HEK293 (cell line): ENCODE results near the gene ALDH1B1.

ENCODE experiments used
- CTCF ChIA-PET: fragments of 350-600 bp; formaldehyde crosslinking; extraction: SDS; loops from one replicate; lab custom pipeline; 2021; ENCODE audit warnings: antibody characterized with exemption; lab: Yijun Ruan, JAX
- POLR2A ChIA-PET: fragments of 300-600 bp; formaldehyde crosslinking; extraction: SDS; loops from one replicate; lab custom pipeline; 2020; ENCODE audit warnings: antibody characterized with exemption, inconsistent platforms; lab: Yijun Ruan, JAX
- H3K27ac ChIP-seq: fragments of 200-500 bp; sonication (Bioruptor generic); 2 replicates; pipeline ENCODE4 v1.5.1; 2014; ENCODE audit warnings: low read depth, low read length, control low read depth, inconsistent platforms; ENCODE audit errors: extremely low read depth
- H3K36me3 ChIP-seq, 2 experiments: fragments of 200-500 bp in 1 of 2; sonication (Bioruptor generic) in 1 of 2; 1 replicate in 1 of 2; 2 replicates in 1 of 2; pipeline ENCODE4 v1.5.1; 2014 to 2017; ENCODE audit warnings: inconsistent platforms in 2 of 2, low read length in 2 of 2; ENCODE audit not compliant: control insufficient read depth in 2 of 2, insufficient read depth in 1 of 2
- H3K4me1 ChIP-seq: fragments of 200-500 bp; sonication (Bioruptor generic); 2 replicates; pipeline ENCODE4 v1.5.1; 2014; ENCODE audit warnings: mild to moderate bottlenecking, low read length, inconsistent platforms; ENCODE audit not compliant: control insufficient read depth, insufficient read depth
- H3K4me3 ChIP-seq: 2 replicates; pipeline ENCODE4 v1.5.1; 2011; ENCODE audit warnings: low read depth, mild to moderate bottlenecking, control low read depth, low read length, moderate library complexity
- H3K9me3 ChIP-seq: fragments of 200-500 bp; sonication (Bioruptor generic); 2 replicates; pipeline ENCODE4 v1.5.1; 2014; ENCODE audit warnings: low read depth, low read length, inconsistent platforms; ENCODE audit not compliant: control insufficient read depth, insufficient read depth
- BCL11B ChIP-seq: fragments of 450-650 bp; formaldehyde crosslinking; IDR thresholded peaks from 2 replicates; pipeline ENCODE4 v1.5.1; 2016; ENCODE audit warnings: low read depth, missing biosample characterization, missing genetic modification characterization
- EGR2 ChIP-seq: fragments of 450-650 bp; formaldehyde crosslinking; IDR thresholded peaks from 2 replicates; pipeline ENCODE4 v1.5.1; 2016; ENCODE audit warnings: low read depth, missing biosample characterization, missing genetic modification characterization
- FEZF1 ChIP-seq: fragments of 450-650 bp; formaldehyde crosslinking; IDR thresholded peaks from 2 replicates; pipeline ENCODE4 v1.5.1; 2016; ENCODE audit warnings: missing biosample characterization, missing genetic modification characterization
- GLI2 ChIP-seq: fragments of 450-650 bp; formaldehyde crosslinking; IDR thresholded peaks from 2 replicates; pipeline ENCODE4; 2017; ENCODE audit warnings: missing biosample characterization, missing genetic modification characterization, low read depth, borderline replicate concordance
- HIC1 ChIP-seq: fragments of 450-650 bp; formaldehyde crosslinking; IDR thresholded peaks from 2 replicates; pipeline ENCODE4 v1.5.1; 2016; ENCODE audit warnings: missing biosample characterization, missing genetic modification characterization
- IKZF3 ChIP-seq: fragments of 450-650 bp; IDR thresholded peaks from 2 replicates; pipeline ENCODE4 v1.5.0; 2018; ENCODE audit warnings: missing biosample characterization, mild to moderate bottlenecking, missing genetic modification characterization, moderate library complexity
- KLF9 ChIP-seq: fragments of 450-650 bp; formaldehyde crosslinking; IDR thresholded peaks from 2 replicates; pipeline ENCODE4 v1.5.1; 2016; ENCODE audit warnings: missing biosample characterization, missing genetic modification characterization, low read depth
- OSR2 ChIP-seq: fragments of 450-650 bp; formaldehyde crosslinking; IDR thresholded peaks from 2 replicates; pipeline ENCODE4 v1.5.1; 2016; ENCODE audit warnings: missing biosample characterization, missing genetic modification characterization
- ZNF114 ChIP-seq: fragments of 450-650 bp; formaldehyde crosslinking; IDR thresholded peaks from 2 replicates; pipeline ENCODE4 v1.5.0; 2017; ENCODE audit warnings: missing biosample characterization, missing genetic modification characterization
- ZNF132 ChIP-seq: fragments of 450-650 bp; formaldehyde crosslinking; IDR thresholded peaks from 2 replicates; pipeline ENCODE4 v1.5.1; 2017; ENCODE audit warnings: missing biosample characterization, missing genetic modification characterization, borderline replicate concordance
- ZNF148 ChIP-seq: fragments of 450-650 bp; formaldehyde crosslinking; IDR thresholded peaks from 2 replicates; pipeline ENCODE4 v1.5.0; 2017; ENCODE audit warnings: missing biosample characterization, missing genetic modification characterization, borderline replicate concordance
- ZNF16 ChIP-seq: fragments of 450-650 bp; formaldehyde crosslinking; IDR thresholded peaks from 2 replicates; pipeline ENCODE4 v1.5.1; 2016; ENCODE audit warnings: low read depth, missing biosample characterization, missing genetic modification characterization
- ZNF169 ChIP-seq: fragments of 450-650 bp; formaldehyde crosslinking; IDR thresholded peaks from 2 replicates; pipeline ENCODE4 v1.5.1; 2016; ENCODE audit warnings: missing biosample characterization, missing genetic modification characterization
- ZNF174 ChIP-seq: fragments of 450-650 bp; formaldehyde crosslinking; IDR thresholded peaks from 2 replicates; pipeline ENCODE4 v1.5.0; 2017; ENCODE audit warnings: missing biosample characterization, mild to moderate bottlenecking, missing genetic modification characterization
- ZNF175 ChIP-seq: fragments of 450-650 bp; formaldehyde crosslinking; IDR thresholded peaks from 2 replicates; pipeline ENCODE4 v1.5.1; 2016; ENCODE audit warnings: missing biosample characterization, missing genetic modification characterization
- ZNF24 ChIP-seq: fragments of 450-650 bp; formaldehyde crosslinking; IDR thresholded peaks from 2 replicates; pipeline ENCODE4 v1.5.1; 2016; ENCODE audit warnings: missing biosample characterization, missing genetic modification characterization
- ZNF335 ChIP-seq: fragments of 450-650 bp; formaldehyde crosslinking; conservative IDR thresholded peaks from 2 replicates; pipeline ENCODE4 v1.5.1; 2016; ENCODE audit warnings: missing biosample characterization, missing genetic modification characterization
- ZNF354C ChIP-seq: fragments of 450-650 bp; formaldehyde crosslinking; IDR thresholded peaks from 2 replicates; pipeline ENCODE4 v1.5.1; 2016; ENCODE audit warnings: missing biosample characterization, missing genetic modification characterization, low read depth, borderline replicate concordance
- ZNF433 ChIP-seq: fragments of 450-650 bp; formaldehyde crosslinking; IDR thresholded peaks from 2 replicates; pipeline ENCODE4 v1.5.1; 2016; ENCODE audit warnings: missing biosample characterization, missing genetic modification characterization, low read depth
- ZNF558 ChIP-seq: fragments of 450-650 bp; formaldehyde crosslinking; IDR thresholded peaks from 2 replicates; pipeline ENCODE4 v1.5.1; 2016; ENCODE audit warnings: missing biosample characterization, missing genetic modification characterization
- ZNF600 ChIP-seq: fragments of 450-650 bp; formaldehyde crosslinking; IDR thresholded peaks from 2 replicates; pipeline ENCODE4 v1.5.1; 2016; ENCODE audit warnings: missing biosample characterization, missing genetic modification characterization
- ZNF621 ChIP-seq: fragments of 450-650 bp; formaldehyde crosslinking; IDR thresholded peaks from 2 replicates; pipeline ENCODE4 v1.5.1; 2017; ENCODE audit warnings: missing biosample characterization, missing genetic modification characterization
- ZNF670 ChIP-seq: fragments of 450-650 bp; formaldehyde crosslinking; IDR thresholded peaks from 2 replicates; pipeline ENCODE4 v1.5.1; 2016; ENCODE audit warnings: missing biosample characterization, missing genetic modification characterization, low read depth
- ZNF843 ChIP-seq: fragments of 450-650 bp; formaldehyde crosslinking; IDR thresholded peaks from 2 replicates; pipeline ENCODE4 v1.5.1; 2016; ENCODE audit warnings: missing biosample characterization, missing genetic modification characterization
- ZSCAN18 ChIP-seq: fragments of 450-650 bp; formaldehyde crosslinking; IDR thresholded peaks from 2 replicates; pipeline ENCODE4 v1.5.1; 2016; ENCODE audit warnings: missing biosample characterization, missing genetic modification characterization
- TF ChIP-seq, protein P1 (sequence below): fragments of 450-650 bp; formaldehyde crosslinking; IDR thresholded peaks from 2 replicates; pipeline ENCODE4 v1.5.1; 2016; ENCODE audit warnings: missing biosample characterization, missing genetic modification characterization
- TF ChIP-seq, protein P2 (sequence below): fragments of 450-650 bp; formaldehyde crosslinking; IDR thresholded peaks from 2 replicates; pipeline ENCODE4 v1.5.1; 2016; ENCODE audit warnings: missing biosample characterization, missing genetic modification characterization, borderline replicate concordance
- TF ChIP-seq, protein P3 (sequence below): fragments of 450-650 bp; formaldehyde crosslinking; IDR thresholded peaks from 2 replicates; pipeline ENCODE4 v1.5.1; 2017; ENCODE audit warnings: missing biosample characterization, missing genetic modification characterization

ALDH1B1 gene

GRCh38 chr9:38428062-38428461 is 35.6 kb downstream of the ALDH1B1 start:
- TF ChIP-seq ZNF600 (tag by site-specific recombination) (no peak), OSR2 (tag by site-specific recombination) (no peak), ZNF114 (tag by site-specific recombination) (no peak), ZNF169 (no peak), ZNF132 (tag by site-specific recombination) (no peak), ZNF148 (no peak), BCL11B (no peak), GLI2 (no peak), ZNF558 (tag by site-specific recombination) (no peak)
- TF ChIP-seq, protein P1, sequence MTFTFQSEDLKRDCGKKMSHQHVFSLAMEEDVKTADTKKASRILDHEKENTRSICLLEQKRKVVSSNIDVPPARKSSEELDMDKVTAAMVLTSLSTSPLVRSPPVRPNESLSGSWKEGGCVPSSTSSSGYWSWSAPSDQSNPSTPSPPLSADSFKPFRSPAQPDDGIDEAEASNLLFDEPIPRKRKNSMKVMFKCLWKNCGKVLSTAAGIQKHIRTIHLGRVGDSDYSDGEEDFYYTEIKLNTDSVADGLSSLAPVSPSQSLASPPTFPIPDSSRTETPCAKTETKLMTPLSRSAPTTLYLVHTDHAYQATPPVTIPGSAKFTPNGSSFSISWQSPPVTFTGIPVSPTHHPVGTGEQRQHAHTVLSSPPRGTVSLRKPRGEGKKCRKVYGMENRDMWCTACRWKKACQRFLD (tag by site-specific recombination), result no peak
- TF ChIP-seq, protein P2, sequence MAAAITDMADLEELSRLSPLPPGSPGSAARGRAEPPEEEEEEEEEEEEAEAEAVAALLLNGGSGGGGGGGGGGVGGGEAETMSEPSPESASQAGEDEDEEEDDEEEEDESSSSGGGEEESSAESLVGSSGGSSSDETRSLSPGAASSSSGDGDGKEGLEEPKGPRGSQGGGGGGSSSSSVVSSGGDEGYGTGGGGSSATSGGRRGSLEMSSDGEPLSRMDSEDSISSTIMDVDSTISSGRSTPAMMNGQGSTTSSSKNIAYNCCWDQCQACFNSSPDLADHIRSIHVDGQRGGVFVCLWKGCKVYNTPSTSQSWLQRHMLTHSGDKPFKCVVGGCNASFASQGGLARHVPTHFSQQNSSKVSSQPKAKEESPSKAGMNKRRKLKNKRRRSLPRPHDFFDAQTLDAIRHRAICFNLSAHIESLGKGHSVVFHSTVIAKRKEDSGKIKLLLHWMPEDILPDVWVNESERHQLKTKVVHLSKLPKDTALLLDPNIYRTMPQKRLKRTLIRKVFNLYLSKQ, result no peak
- TF ChIP-seq, all 188 proteins: peak for 0
- H3K9me3 ChIP-seq, result no peaks in the 10 kb centered on the region
- H3K27ac ChIP-seq, result no peak overlapping the region
- CTCF ChIA-PET, result interaction anchor here (0.5 to 1.6 kb wide), 2 partner anchors 10 to 108 kb away, joined by 5 to 13 read pairs; no protein-coding TSS in a partner anchor
- POLR2A ChIA-PET, result no interaction called here
- no peaks in the 10 kb centered on the region; the same call in 1 of the 2 replicates for H3K4me1 ChIP-seq
- no peak overlapping the region for H3K4me3 ChIP-seq
- no peaks in the 10 kb centered on the region for H3K36me3 ChIP-seq

DNA sequence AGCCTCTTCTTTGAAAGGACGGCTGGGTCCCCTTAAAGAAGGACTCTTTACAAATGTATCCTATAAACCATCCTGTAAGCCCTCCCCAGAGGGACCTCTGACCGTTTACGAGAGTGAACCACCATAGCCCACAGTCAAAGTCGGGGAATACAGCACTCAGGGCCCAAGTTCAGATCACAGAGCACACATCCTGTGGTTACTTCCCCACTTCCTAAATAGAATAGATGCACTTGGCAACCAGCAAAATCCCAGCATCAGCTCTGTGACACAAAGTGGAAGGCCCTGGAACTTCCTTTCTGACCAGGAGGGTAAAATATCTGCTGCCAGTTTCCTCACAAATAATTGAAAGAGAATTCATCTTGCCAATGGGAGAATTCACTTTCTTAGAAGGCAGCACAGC is 38.6 kb downstream of the ALDH1B1 start:
- Histone ChIP-seq H3K4me1 (no peaks in the 10 kb centered on the region), H3K36me3 (no peaks in the 10 kb centered on the region), H3K9me3 (no peaks in the 10 kb centered on the region), H3K4me3 (no peak overlapping the region), H3K27ac (no peak overlapping the region)
- CTCF ChIA-PET, result interaction anchor here (0.7 to 1.5 kb wide), 2 partner anchors 26 to 140 kb away, joined by 3 read pairs; no protein-coding TSS in a partner anchor
- POLR2A ChIA-PET, result no interaction called here
- no peak for TF ChIP-seq ZNF433 (tag by site-specific recombination)
- no peak for TF ChIP-seq EGR2 (tag by site-specific recombination)
- no peak for TF ChIP-seq ZNF174 (tag by site-specific recombination)
- TF ChIP-seq ZNF335 (tag by site-specific recombination), result no peak
- TF ChIP-seq IKZF3, result no peak
- TF ChIP-seq ZNF621 (tag by site-specific recombination), result no peak
- no peak for TF ChIP-seq ZNF354C
- TF ChIP-seq ZNF175 (tag by site-specific recombination), result no peak
- TF ChIP-seq FEZF1, result no peak
- TF ChIP-seq, protein P3, sequence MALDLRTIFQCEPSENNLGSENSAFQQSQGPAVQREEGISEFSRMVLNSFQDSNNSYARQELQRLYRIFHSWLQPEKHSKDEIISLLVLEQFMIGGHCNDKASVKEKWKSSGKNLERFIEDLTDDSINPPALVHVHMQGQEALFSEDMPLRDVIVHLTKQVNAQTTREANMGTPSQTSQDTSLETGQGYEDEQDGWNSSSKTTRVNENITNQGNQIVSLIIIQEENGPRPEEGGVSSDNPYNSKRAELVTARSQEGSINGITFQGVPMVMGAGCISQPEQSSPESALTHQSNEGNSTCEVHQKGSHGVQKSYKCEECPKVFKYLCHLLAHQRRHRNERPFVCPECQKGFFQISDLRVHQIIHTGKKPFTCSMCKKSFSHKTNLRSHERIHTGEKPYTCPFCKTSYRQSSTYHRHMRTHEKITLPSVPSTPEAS, result no peak
- TF ChIP-seq ZNF670 (tag by site-specific recombination), result no peak
- TF ChIP-seq HIC1 (tag by site-specific recombination), result no peak
- TF ChIP-seq KLF9 (tag by site-specific recombination), result no peak
- TF ChIP-seq ZNF24 (tag by site-specific recombination), result no peak
- no peak for TF ChIP-seq ZNF16 (tag by site-specific recombination)
- no peak for TF ChIP-seq ZSCAN18
- TF ChIP-seq ZNF843 (tag by site-specific recombination), result no peak
